GM18498 (cell line): ENCODE data around the gene TPK1.
"Not testable (repeated sequence)": the region's sequence is repeated elsewhere in the genome, so short reads cannot be mapped to it uniquely, and the experiment has no call there.

Source experiments
- ATAC-seq: cut with Tn5 transposase; IDR thresholded peaks from one replicate; pipeline ENCODE4 v1.9.1; 2021; ENCODE audit warnings: mild to moderate bottlenecking, moderate library complexity; ENCODE audit not compliant: unreplicated experiment

Gene TPK1

GRCh38 chr7:144418931-144419330 lies 416.9 kb downstream of the TPK1 start:
- ATAC-seq, result not testable (repeated sequence)

- ATAC-seq, result no peak
These were observed 419.5 kb downstream of the TPK1 start for GRCh38 chr7:144416341-144416740.

GRCh38 chr7:144415858-144416257 lies 420.0 kb downstream of the TPK1 start:
- no peak for ATAC-seq

- no peak for ATAC-seq
These were observed 421.0 kb downstream of the TPK1 start for GRCh38 chr7:144414815-144415214.

- ATAC-seq, result no peak
These were observed 425.4 kb downstream of the TPK1 start for GRCh38 chr7:144410441-144410840.

- no peak for ATAC-seq
These were observed 427.7 kb downstream of the TPK1 start for GRCh38 chr7:144408121-144408520.

GRCh38 chr7:144407266-144407931 lies 428.5 kb downstream of the TPK1 start:
- no peak for ATAC-seq

GRCh38 chr7:144404946-144405345 lies 430.9 kb downstream of the TPK1 start:
- no peak for ATAC-seq

GRCh38 chr7:144403649-144404061 lies 432.2 kb downstream of the TPK1 start, which contains the start of gene NOBOX:
Gene NOBOX (minus strand): TSS chr7:144403693.
- no peak for ATAC-seq

- ATAC-seq, result no peak
These were observed 432.8 kb downstream of the TPK1 start for GRCh38 chr7:144403102-144403501.
